H1 (cell line): ENCODE data around the gene KATNA1. TPM values are rescaled to one million over a fixed set of nuclear protein-coding genes. Genes with fewer than 3 reads are reported as not detected.

ENCODE experiments used
- CTCF ChIA-PET: fragments of 300-600 bp; sonication (Branson Sonifier 250); formaldehyde crosslinking; loops from one replicate; lab custom pipeline; 2021; ENCODE audit not compliant: partially characterized antibody; lab: Charles Lee
- POLR2A ChIA-PET: fragments of 300-600 bp; sonication (Branson Sonifier 250); formaldehyde crosslinking; loops from one replicate; lab custom pipeline; 2021; ENCODE audit warnings: inconsistent platforms; ENCODE audit not compliant: partially characterized antibody; lab: Charles Lee
- DNase-seq, 2 experiments: peaks; one replicate each; pipeline versions ENCODE4 v3.0.0 to v3.0.0-alpha.2; 2010 to 2022; ENCODE audit warnings: low spot score in 2 of 2, low read depth in 1 of 2, mixed read lengths in 1 of 2
- FAIRE-seq: peaks from 2 replicates; lab custom pipeline; 2011; peaks lifted over from hg19 to GRCh38; lab: Jason Lieb, UNC
- H2AFZ ChIP-seq: 2 replicates; pipeline ENCODE4 v1.8.1; 2012; ENCODE audit warnings: low read length, inconsistent platforms
- H2AK5ac ChIP-seq: 2 replicates; pipeline ENCODE4 v1.6.1; 2013; ENCODE audit warnings: low read depth, low read length
- H2BK120ac ChIP-seq: replicated peaks from 2 replicates; pipeline ENCODE3; 2013; ENCODE audit warnings: low read depth, low read length, inconsistent platforms
- H2BK12ac ChIP-seq: 2 replicates; pipeline ENCODE4 v1.6.1; 2013; ENCODE audit warnings: low read depth, low read length
- H2BK15ac ChIP-seq: 2 replicates; pipeline ENCODE4 v1.6.1; 2013; ENCODE audit warnings: low read length
- H2BK20ac ChIP-seq: 2 replicates; pipeline ENCODE4 v1.6.1; 2013; ENCODE audit warnings: low read length
- H2BK5ac ChIP-seq: 2 replicates; pipeline ENCODE4 v1.6.1; 2013; ENCODE audit warnings: low read depth, low read length
- H3K14ac ChIP-seq: 2 replicates; pipeline ENCODE4 v1.6.1; 2013; ENCODE audit warnings: inconsistent platforms; ENCODE audit not compliant: insufficient read length
- H3K18ac ChIP-seq: 2 replicates; pipeline ENCODE4 v1.6.1; 2013; ENCODE audit warnings: low read length; ENCODE audit errors: extremely low read depth
- H3K23ac ChIP-seq: 2 replicates; pipeline ENCODE4 v1.6.1; 2013; ENCODE audit warnings: inconsistent platforms; ENCODE audit not compliant: insufficient read length
- H3K23me2 ChIP-seq: 2 replicates; pipeline ENCODE4 v1.6.1; 2013; ENCODE audit warnings: low read depth, low read length
- H3K27ac ChIP-seq: 2 replicates; pipeline ENCODE4 v1.6.1; 2011; ENCODE audit warnings: low read depth, low read length, inconsistent platforms
- H3K27me3 ChIP-seq, 4 experiments: replicated peaks in 1 of 4; 1 replicate in 1 of 4; 2 replicates in 3 of 4; pipeline versions ENCODE4 v1.6.1 to v1.8.1; 2011 to 2013; ENCODE audit warnings: low read length in 3 of 4, mild to moderate bottlenecking in 3 of 4, inconsistent platforms in 2 of 4, mixed read lengths in 2 of 4, moderate library complexity in 1 of 4; ENCODE audit not compliant: control insufficient read depth in 3 of 4, insufficient read depth in 3 of 4; ENCODE audit errors: extremely low read depth in 1 of 4
- H3K36me3 ChIP-seq, 4 experiments: 2 replicates each; pipeline versions ENCODE4 v1.6.1 to v1.8.1; 2011 to 2013; ENCODE audit warnings: mild to moderate bottlenecking in 4 of 4, low read length in 3 of 4, moderate library complexity in 2 of 4, control low read depth in 1 of 4, inconsistent platforms in 1 of 4; ENCODE audit not compliant: insufficient read depth in 4 of 4, control insufficient read depth in 2 of 4
- H3K4ac ChIP-seq: replicated peaks from 2 replicates; pipeline ENCODE3; 2013; ENCODE audit warnings: low read length, low read depth, mixed read lengths, inconsistent platforms; ENCODE audit not compliant: insufficient read length
- H3K4me1 ChIP-seq, 4 experiments: replicated peaks in 1 of 4; 1 replicate in 1 of 4; 2 replicates in 3 of 4; pipeline versions ENCODE4 v1.6.1 to v1.8.1; 2011 to 2013; ENCODE audit warnings: low read length in 3 of 4, inconsistent platforms in 2 of 4, mixed read lengths in 1 of 4; ENCODE audit not compliant: insufficient read depth in 4 of 4, control insufficient read depth in 3 of 4
- H3K4me2 ChIP-seq, 2 experiments: 2 replicates each; pipeline versions ENCODE4 v1.6.1 to v1.8.1; 2011 to 2013; ENCODE audit warnings: low read depth in 2 of 2, low read length in 2 of 2, control low read depth in 1 of 2, inconsistent platforms in 1 of 2, mild to moderate bottlenecking in 1 of 2; ENCODE audit not compliant: insufficient read depth in 1 of 2
- H3K4me3 ChIP-seq, 4 experiments: fragments of 200-600, 300-600 bp in 1 of 4; sonication (generic), shearing (Covaris generic), sonication (Bioruptor Twin) in 1 of 4; 2 replicates each; pipeline versions ENCODE4 v1.5.1 to v1.8.1; 2011 to 2016; ENCODE audit warnings: low read length in 4 of 4, low read depth in 3 of 4, control low read depth in 2 of 4, inconsistent platforms in 2 of 4, mild to moderate bottlenecking in 2 of 4, mixed read lengths in 1 of 4, moderate library complexity in 1 of 4; ENCODE audit not compliant: insufficient read depth in 2 of 4; ENCODE audit errors: extremely low read depth in 1 of 4
- H3K56ac ChIP-seq: replicated peaks from 2 replicates; pipeline ENCODE3; 2013; ENCODE audit warnings: low read depth, mild to moderate bottlenecking, mixed read lengths, low read length, inconsistent platforms; ENCODE audit not compliant: insufficient read length
- H3K79me1 ChIP-seq: 2 replicates; pipeline ENCODE4 v1.6.1; 2013; ENCODE audit warnings: low read depth, low read length, control low read depth
- H3K79me2 ChIP-seq, 2 experiments: 2 replicates each; pipeline versions ENCODE4 v1.6.1 to v1.8.1; 2012 to 2013; ENCODE audit warnings: low read length in 2 of 2, mild to moderate bottlenecking in 2 of 2, inconsistent platforms in 1 of 2; ENCODE audit not compliant: insufficient read depth in 2 of 2, control insufficient read depth in 1 of 2
- H3K9ac ChIP-seq, 4 experiments: replicated peaks in 1 of 4; 1 replicate in 1 of 4; 2 replicates in 3 of 4; pipeline versions ENCODE4 v1.6.1 to v1.8.1; 2011 to 2013; ENCODE audit warnings: low read depth in 3 of 4, low read length in 3 of 4, control low read depth in 2 of 4, mild to moderate bottlenecking in 2 of 4, moderate library complexity in 2 of 4, inconsistent platforms in 1 of 4; ENCODE audit errors: extremely low read depth in 1 of 4
- H3K9me3 ChIP-seq, 2 experiments: 2 replicates each; pipeline versions ENCODE4 v1.6.1 to v1.8.1; 2012 to 2013; ENCODE audit warnings: mild to moderate bottlenecking in 2 of 2, moderate library complexity in 2 of 2, control low read depth in 1 of 2, inconsistent platforms in 1 of 2, low read depth in 1 of 2, low read length in 1 of 2, mixed read lengths in 1 of 2; ENCODE audit not compliant: insufficient read depth in 2 of 2
- H4K20me1 ChIP-seq, 2 experiments: replicated peaks in 1 of 2; 2 replicates each; pipeline versions ENCODE3 to v1.8.1; 2011 to 2013; ENCODE audit warnings: inconsistent platforms in 2 of 2, low read length in 2 of 2, mild to moderate bottlenecking in 1 of 2; ENCODE audit not compliant: insufficient read depth in 2 of 2, control insufficient read depth in 1 of 2
- H4K5ac ChIP-seq: 2 replicates; pipeline ENCODE4 v1.6.1; 2013; ENCODE audit warnings: low read length, low read depth, mixed read lengths, inconsistent platforms; ENCODE audit not compliant: insufficient read length
- H4K8ac ChIP-seq: 2 replicates; pipeline ENCODE4 v1.8.0; 2013; ENCODE audit warnings: mild to moderate bottlenecking, moderate library complexity, low read length, inconsistent platforms; ENCODE audit not compliant: insufficient read depth; ENCODE audit errors: extremely low read depth
- H4K91ac ChIP-seq: replicated peaks from 2 replicates; pipeline ENCODE3; 2013; ENCODE audit warnings: low read length, mixed read lengths, inconsistent platforms; ENCODE audit not compliant: insufficient read length
- BCL11A ChIP-seq, 2 experiments: IDR thresholded peaks; one replicate each; pipeline ENCODE4 v1.6.1; 2011; ENCODE audit warnings: low read depth in 2 of 2, low read length in 2 of 2, mild to moderate bottlenecking in 2 of 2
- CBX5 ChIP-seq: fragments of 300-800, 300-1000 bp; sonication (generic); IDR thresholded peaks from 2 replicates; pipeline ENCODE4 v1.7.1; 2016; ENCODE audit warnings: antibody characterized with exemption, low read length, low read depth
- CHD2 ChIP-seq: IDR thresholded peaks from 2 replicates; pipeline ENCODE4 v1.6.1; 2012; ENCODE audit warnings: low read length, improper control_type of control experiment
- EP300 ChIP-seq, 2 experiments: IDR thresholded peaks; 1 replicate in 1 of 2; 2 replicates in 1 of 2; pipeline ENCODE4 v1.6.1; 2011 to 2012; ENCODE audit warnings: low read depth in 2 of 2, low read length in 2 of 2, mild to moderate bottlenecking in 2 of 2, borderline replicate concordance in 1 of 2, inconsistent platforms in 1 of 2, moderate library complexity in 1 of 2
- EZH2 ChIP-seq: fragments of 200-600 bp; sonication (generic); IDR thresholded peaks from 2 replicates; pipeline ENCODE4 v1.7.1; 2012; ENCODE audit warnings: low read depth, mild to moderate bottlenecking, moderate library complexity, low read length, inconsistent platforms; ENCODE audit not compliant: severe bottlenecking
- GABPA ChIP-seq: IDR thresholded peaks from 2 replicates; pipeline ENCODE4 v1.6.1; 2011; ENCODE audit warnings: mild to moderate bottlenecking, low read length, moderate library complexity, borderline replicate concordance; ENCODE audit not compliant: insufficient read depth
- KDM4A ChIP-seq: IDR thresholded peaks from one replicate; pipeline ENCODE4 v1.7.1; 2012; ENCODE audit warnings: low read depth, mild to moderate bottlenecking, moderate library complexity, low read length, inconsistent platforms; ENCODE audit not compliant: severe bottlenecking
- NRF1 ChIP-seq: IDR thresholded peaks from 2 replicates; pipeline ENCODE4 v1.6.1; 2011; ENCODE audit warnings: mild to moderate bottlenecking, low read depth, low read length, improper control_type of control experiment
- RBBP5 ChIP-seq: IDR thresholded peaks from 2 replicates; pipeline ENCODE4 v1.7.1; 2012; ENCODE audit warnings: low read depth, mild to moderate bottlenecking, inconsistent platforms, low read length, moderate library complexity, borderline replicate concordance
- RFX5 ChIP-seq: IDR thresholded peaks from 2 replicates; pipeline ENCODE4 v1.6.1; 2011; ENCODE audit warnings: low read depth, low read length, improper control_type of control experiment, borderline replicate concordance
- RNF2 ChIP-seq: fragments of 200-900, 300-1000 bp; sonication (generic); IDR thresholded peaks from 2 replicates; pipeline ENCODE4 v1.7.1; 2016; ENCODE audit warnings: borderline replicate concordance, low read depth, mild to moderate bottlenecking, antibody characterized with exemption, low read length; ENCODE audit not compliant: poor library complexity, severe bottlenecking; ENCODE audit errors: missing control alignments
- TAF7 ChIP-seq: optimal IDR thresholded peaks from 2 replicates; pipeline ENCODE3; 2011; ENCODE audit warnings: low read depth, mild to moderate bottlenecking, inconsistent platforms, low read length, moderate library complexity, borderline replicate concordance
- YY1 ChIP-seq: IDR thresholded peaks from 2 replicates; pipeline ENCODE4 v1.6.1; 2011; ENCODE audit warnings: low read depth, mild to moderate bottlenecking, low read length
- WGBS, 2 experiments: shearing (Covaris generic) in 1 of 2; methylation state at CpG; one replicate each; pipeline versions ENCODE4 v1.1.6 to v1.1.7; 2013 to 2015; ENCODE audit warnings: low lambda C conversion rate in 2 of 2, mixed read lengths in 2 of 2, inconsistent platforms in 1 of 2, low coverage in 1 of 2, missing lambda C conversion rate in 1 of 2; ENCODE audit not compliant: insufficient replicate concordance in 2 of 2, insufficient coverage in 1 of 2, insufficient read length in 1 of 2; ENCODE audit errors: extremely low coverage in 1 of 2, missing lambda C conversion rate in 1 of 2; 5-methylcytosine and 5-hydroxymethylcytosine counted together
- polyA plus RNA-seq, 7 experiments: library from polyadenylated mRNA; depleted of rRNA in 3 of 7; stranded (reverse) in 5 of 7; unstranded in 2 of 7; fragments of >200 nt in 5 of 7; fragments of 200-250 nt in 2 of 7; gene quantifications; 1 replicate in 5 of 7; 2 replicates in 1 of 7; 4 replicates in 1 of 7; pipeline versions ENCODE4 v1.2.1 to v1.2.3, GENCODE V29; 2011 to 2013; ENCODE audit warnings: missing spikeins in 2 of 7, mixed read lengths in 2 of 7
- total RNA-seq: library from RNA; stranded (reverse); fragmentation: NEBNext Ultra II Directional; extraction: Animal tissue kit (Norgen Biotek cat#: 25700); gene quantifications from 2 replicates; pipeline ENCODE4 v1.2.1, GENCODE V29; 2021

The KATNA1 gene
- total and polyA plus RNA-seq, 2 of the 8 experiments (the other 6 are each of a cell fraction or from before 2014, with no cell fraction given), result 7.6 to 20.3 TPM

- no peak overlapping the region for H2BK15ac ChIP-seq
- no peaks in the 10 kb centered on the region; a peak in 1 of 7 replicates for H3K4me1 ChIP-seq
- no peaks in the 10 kb centered on the region; the same call in 1 of the 2 replicates for H3K79me1 ChIP-seq
- H3K9ac ChIP-seq, result no peak overlapping the region
- H4K91ac ChIP-seq, result no peak overlapping the region
- peaks cover 0 to 7% of the 10 kb centered on the region in 2 experiments for H4K20me1 ChIP-seq
- H3K27me3 ChIP-seq, result no peaks in the 10 kb centered on the region
- no peak overlapping the region for H3K14ac ChIP-seq
- peaks cover 0 to 26% (median 16%) of the 10 kb centered on the region in 4 experiments; a peak in 7 of 8 replicates for H3K36me3 ChIP-seq
- no peak overlapping the region for H2AFZ ChIP-seq
- no peaks in the 10 kb centered on the region for H3K23me2 ChIP-seq
- H4K5ac ChIP-seq, result no peak overlapping the region
- ChIA-PET POLR2A (interaction anchor here (0.7 to 1.5 kb wide), 5 partner anchors 9 to 135 kb away, joined by 3 to 5 read pairs (median 3); no protein-coding TSS in a partner anchor), CTCF (interaction anchor here (0.7 to 1.7 kb wide), 3 partner anchors 13 to 678 kb away, joined by 3 read pairs; no protein-coding TSS in a partner anchor)
- no peak overlapping the region for H2BK12ac ChIP-seq
- no peak overlapping the region for H3K4me3 ChIP-seq
- no peak overlapping the region for H2BK120ac ChIP-seq
- H2AK5ac ChIP-seq, result no peak overlapping the region
- no peak overlapping the region for H3K4ac ChIP-seq
- no peak overlapping the region for H3K56ac ChIP-seq
- WGBS, 2 experiments, result 95% methylated on average over 7 of the region's 7 CpGs; no CpG with 5 or more reads in 1 of the 2 experiments
- no peak for FAIRE-seq
- no peak overlapping the region for H3K4me2 ChIP-seq
- H3K79me2 ChIP-seq, result peaks cover 0 to 11% of the 10 kb centered on the region in 2 experiments; a peak in 1 of 4 replicates
- no peaks in the 10 kb centered on the region for H3K9me3 ChIP-seq
- H3K18ac ChIP-seq, result no peak overlapping the region
- H2BK5ac ChIP-seq, result no peak overlapping the region
- H3K23ac ChIP-seq, result no peak overlapping the region
- H4K8ac ChIP-seq, result no peak overlapping the region
- H2BK20ac ChIP-seq, result no peak overlapping the region
- DNase-seq, result no peak
- no peak overlapping the region for H3K27ac ChIP-seq
- TF ChIP-seq EP300 (IDR thresholded peaks at IDR 0.05; ENCODE audit: borderline replicate concordance in 1 of 2, low read depth in 2 of 2, low read length in 2 of 2) (no peak), EZH2 (no peak), RNF2 (no peak), TAF7 (no peak), RBBP5 (no peak), RFX5 (no peak), GABPA (no peak), KDM4A (no peak), NRF1 (no peak), BCL11A (IDR thresholded peaks at IDR 0.05; ENCODE audit: low read depth in 2 of 2, low read length in 2 of 2) (no peak), CHD2 (no peak), YY1 (no peak), CBX5 (no peak)
Measured at GRCh38 chr6:149686230-149686629, 37.7 kb upstream of the KATNA1 start.
